GM21423 (cell line): Measurements from ENCODE around the gene NFIB.

Experiments
- ATAC-seq: cut with Tn5 transposase; IDR thresholded peaks from one replicate; pipeline ENCODE4 v1.9.1; 2021; ENCODE audit warnings: mild to moderate bottlenecking, moderate library complexity; ENCODE audit not compliant: unreplicated experiment

NFIB gene

GRCh38 chr9:14281136-14281795 lies 32.7 kb downstream of the NFIB start:
- ATAC-seq = no peak

- no peak for ATAC-seq
Observed at GRCh38 chr9:14279671-14280070, 34.3 kb downstream of the NFIB start.

- ATAC-seq = no peak
Observed at GRCh38 chr9:14278291-14278721, 35.6 kb downstream of the NFIB start.

GRCh38 chr9:14277761-14278160 lies 36.2 kb downstream of the NFIB start:
- no peak for ATAC-seq

- ATAC-seq = no peak
Observed at GRCh38 chr9:14277244-14277643, 36.7 kb downstream of the NFIB start.

- no peak for ATAC-seq
Observed at GRCh38 chr9:14275331-14275730, 38.6 kb downstream of the NFIB start.

- ATAC-seq = no peak
Observed at GRCh38 chr9:14273696-14274121, 40.2 kb downstream of the NFIB start.

- no peak for ATAC-seq
Observed at GRCh38 chr9:14272927-14273528, 40.9 kb downstream of the NFIB start.

GRCh38 chr9:14271093-14271673 lies 42.8 kb downstream of the NFIB start:
- ATAC-seq = no peak

- no peak for ATAC-seq
Observed at GRCh38 chr9:14270358-14271092, 43.4 kb downstream of the NFIB start.

GRCh38 chr9:14269916-14270315 lies 44.0 kb downstream of the NFIB start:
- ATAC-seq = no peak

- ATAC-seq = no peak
Observed at GRCh38 chr9:14263707-14264483, 50.0 kb downstream of the NFIB start.

GRCh38 chr9:14262827-14263226 lies 51.1 kb downstream of the NFIB start:
- ATAC-seq = no peak

- ATAC-seq = no peak
Observed at GRCh38 chr9:14261616-14262015, 52.3 kb downstream of the NFIB start.

- no peak for ATAC-seq
Observed at GRCh38 chr9:14260101-14260500, 53.8 kb downstream of the NFIB start.

- no peak for ATAC-seq
Observed at GRCh38 chr9:14258660-14259239, 55.2 kb downstream of the NFIB start.

- no peak for ATAC-seq
Observed at GRCh38 chr9:14258156-14258555, 55.8 kb downstream of the NFIB start.

GRCh38 chr9:14256588-14256987 lies 57.4 kb downstream of the NFIB start:
- ATAC-seq = no peak

GRCh38 chr9:14251154-14252071 lies 62.5 kb downstream of the NFIB start:
- ATAC-seq = no peak

GRCh38 chr9:14250794-14251153 lies 63.2 kb downstream of the NFIB start:
- no peak for ATAC-seq
